PC-9 (cell line): Measurements from ENCODE around the gene GALNT7. TPM values are rescaled to one million over a fixed set of nuclear protein-coding genes. Genes with fewer than 3 reads are reported as not detected.

Experiments
- BruUV-seq: library from RNA; stranded (reverse); fragments of 400-500 nt; replicated peaks from 2 replicates; lab custom pipeline; 2021; lab: Mats Ljungman, UMichigan
- CTCF ChIA-PET: fragments of 300-600 bp; sonication (Branson Sonifier 250); formaldehyde crosslinking; loops from one replicate; lab custom pipeline; 2022; ENCODE audit warnings: antibody characterized with exemption; lab: Charles Lee
- POLR2A ChIA-PET: fragments of 300-600 bp; sonication (Branson Sonifier 250); formaldehyde crosslinking; loops from one replicate; lab custom pipeline; 2022; ENCODE audit warnings: antibody characterized with exemption; ENCODE audit not compliant: unreplicated experiment; lab: Charles Lee
- DNase-seq, 2 experiments: peaks; one replicate each; pipeline versions ENCODE4 v3.0.0 to v3.0.0-alpha.2; 2015 to 2022; ENCODE audit warnings: mixed read lengths in 1 of 2
- H2AFZ ChIP-seq: fragments of 200-600 bp; sonication (generic); 2 replicates; pipeline ENCODE4 v1.8.1; 2017; ENCODE audit warnings: antibody characterized with exemption
- H3F3A ChIP-seq: fragments of 200-600 bp; sonication (generic); 2 replicates; pipeline ENCODE4 v1.8.1; 2017; ENCODE audit warnings: antibody characterized with exemption, mild to moderate bottlenecking, low read depth; ENCODE audit not compliant: insufficient read depth
- H3K27ac ChIP-seq: fragments of 200-600 bp; sonication (generic); 2 replicates; pipeline ENCODE4 v1.6.1; 2016; ENCODE audit warnings: mixed run types
- H3K27me3 ChIP-seq: fragments of 200-600 bp; sonication (generic); 2 replicates; pipeline ENCODE4 v1.6.1; 2016; ENCODE audit warnings: low read depth, mixed run types; ENCODE audit not compliant: insufficient read depth
- H3K36me3 ChIP-seq: fragments of 200-600 bp; sonication (generic); 2 replicates; pipeline ENCODE4 v1.6.1; 2016; ENCODE audit warnings: low read depth, mixed run types
- H3K4me1 ChIP-seq: fragments of 200-600 bp; sonication (generic); replicated peaks from 2 replicates; pipeline ENCODE4 v1.6.1; 2016; ENCODE audit warnings: mixed run types; ENCODE audit not compliant: insufficient read depth
- H3K4me2 ChIP-seq: fragments of 200-600 bp; sonication (generic); 2 replicates; pipeline ENCODE4 v1.6.1; 2017; ENCODE audit warnings: mixed run types
- H3K4me3 ChIP-seq: fragments of 200-600 bp; sonication (generic); 2 replicates; pipeline ENCODE4 v1.6.1; 2016; ENCODE audit warnings: mixed run types
- H3K79me2 ChIP-seq: fragments of 200-600 bp; sonication (generic); 2 replicates; pipeline ENCODE4 v1.6.1; 2017; ENCODE audit warnings: low read depth, mixed run types
- H3K9me2 ChIP-seq: fragments of 200-600 bp; sonication (generic); 2 replicates; pipeline ENCODE4 v1.8.1; 2017; ENCODE audit warnings: mild to moderate bottlenecking; ENCODE audit not compliant: insufficient read depth
- H3K9me3 ChIP-seq: fragments of 200-600 bp; sonication (generic); 2 replicates; pipeline ENCODE4 v1.8.1; 2016; ENCODE audit warnings: low read depth; ENCODE audit not compliant: insufficient read depth
- H4K20me1 ChIP-seq: fragments of 200-600 bp; sonication (generic); 2 replicates; pipeline ENCODE4 v1.8.1; 2017; ENCODE audit not compliant: insufficient read depth
- EZH2 ChIP-seq: fragments of 200-600 bp; sonication (generic); IDR thresholded peaks from 2 replicates; pipeline ENCODE4 v1.8.0; 2017; ENCODE audit warnings: antibody characterized with exemption, low read depth
- intact Hi-C: fragments of 100-400 bp; cut with micrococcal nuclease; formaldehyde crosslinking; loops from one replicate; pipeline ENCODE4 v1.10.0; 2022; ENCODE audit not compliant: unreplicated experiment
- total RNA-seq: library from RNA; stranded (reverse); gene quantifications from 2 replicates; pipeline ENCODE4 v1.2.3, GENCODE V29; 2021
- TF ChIP-seq, protein P1 (sequence below): fragments of 200-600 bp; sonication (generic); conservative IDR thresholded peaks from 2 replicates; pipeline ENCODE4 v1.6.1; 2017; ENCODE audit warnings: mixed run types, antibody characterized with exemption, mild to moderate bottlenecking, moderate library complexity

GALNT7 gene
- total RNA-seq, 1 experiment from 2014 or later = 57.2 TPM

DNA sequence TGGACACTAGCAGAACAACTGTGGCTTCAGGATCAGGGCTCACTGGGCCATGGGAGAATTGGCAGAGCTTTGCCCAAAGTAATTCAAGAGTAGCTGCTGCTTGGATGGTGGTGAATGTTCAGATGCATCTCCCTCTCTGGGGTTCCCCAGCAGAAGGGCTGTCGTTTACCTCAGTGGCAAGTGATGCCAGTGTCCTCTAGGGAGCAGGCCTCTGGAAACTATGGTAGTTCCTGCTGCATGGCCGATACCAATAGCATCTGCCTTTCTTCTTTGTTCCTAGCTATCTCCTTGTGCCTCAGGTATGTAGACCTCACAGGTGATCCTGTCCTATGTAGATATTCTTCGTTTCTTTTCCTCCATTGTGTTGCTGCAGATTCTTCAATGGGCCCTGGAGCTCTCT, 139.2 kb downstream of the GALNT7 start:
- Histone ChIP-seq H3K4me1 (no peaks in the 10 kb centered on the region), H3K9me3 (no peaks in the 10 kb centered on the region), H4K20me1 (no peaks in the 10 kb centered on the region), H3K36me3 (no peaks in the 10 kb centered on the region), H3K4me3 (no peak overlapping the region), H3K4me2 (no peak overlapping the region), H3K79me2 (no peaks in the 10 kb centered on the region), H2AFZ (no peak overlapping the region), H3K27ac (no peak overlapping the region), H3K27me3 (no peaks in the 10 kb centered on the region), H3K9me2 (no peaks in the 10 kb centered on the region), H3F3A (no peaks in the 10 kb centered on the region)
- intact Hi-C loops = no loop called here
- TF ChIP-seq, protein P1, sequence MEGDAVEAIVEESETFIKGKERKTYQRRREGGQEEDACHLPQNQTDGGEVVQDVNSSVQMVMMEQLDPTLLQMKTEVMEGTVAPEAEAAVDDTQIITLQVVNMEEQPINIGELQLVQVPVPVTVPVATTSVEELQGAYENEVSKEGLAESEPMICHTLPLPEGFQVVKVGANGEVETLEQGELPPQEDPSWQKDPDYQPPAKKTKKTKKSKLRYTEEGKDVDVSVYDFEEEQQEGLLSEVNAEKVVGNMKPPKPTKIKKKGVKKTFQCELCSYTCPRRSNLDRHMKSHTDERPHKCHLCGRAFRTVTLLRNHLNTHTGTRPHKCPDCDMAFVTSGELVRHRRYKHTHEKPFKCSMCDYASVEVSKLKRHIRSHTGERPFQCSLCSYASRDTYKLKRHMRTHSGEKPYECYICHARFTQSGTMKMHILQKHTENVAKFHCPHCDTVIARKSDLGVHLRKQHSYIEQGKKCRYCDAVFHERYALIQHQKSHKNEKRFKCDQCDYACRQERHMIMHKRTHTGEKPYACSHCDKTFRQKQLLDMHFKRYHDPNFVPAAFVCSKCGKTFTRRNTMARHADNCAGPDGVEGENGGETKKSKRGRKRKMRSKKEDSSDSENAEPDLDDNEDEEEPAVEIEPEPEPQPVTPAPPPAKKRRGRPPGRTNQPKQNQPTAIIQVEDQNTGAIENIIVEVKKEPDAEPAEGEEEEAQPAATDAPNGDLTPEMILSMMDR = no peak
- no peak for TF ChIP-seq EZH2
- CTCF ChIA-PET = interaction anchor here (0.6 kb wide), 1 partner anchor 294 kb away, joined by 3 read pairs; no protein-coding TSS in a partner anchor
- POLR2A ChIA-PET = no interaction called here
- DNase-seq = no peak
- BruUV-seq = no TSS peak

DNA sequence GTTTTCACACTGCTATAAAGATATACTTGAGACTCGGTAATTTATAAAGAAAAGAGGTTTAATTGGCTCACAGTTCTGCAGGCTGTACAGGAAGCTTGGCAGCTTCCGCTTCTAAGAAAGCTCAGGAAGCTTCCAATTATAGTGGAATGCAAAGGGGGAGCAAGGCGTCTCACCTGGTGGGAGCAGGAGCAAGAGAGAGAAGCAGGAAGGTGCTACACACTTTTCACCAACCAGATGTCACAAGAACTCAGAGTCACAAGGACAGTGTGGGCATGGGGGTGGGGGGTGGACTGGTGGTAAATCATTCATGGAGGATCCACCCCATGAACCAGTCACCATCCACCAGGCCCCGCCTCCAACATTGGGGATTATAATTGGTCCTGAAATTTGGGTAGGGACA, 142.8 kb downstream of the GALNT7 start:
- BruUV-seq = no TSS peak
- Histone ChIP-seq H4K20me1 (no peaks in the 10 kb centered on the region), H2AFZ (no peak overlapping the region), H3K27me3 (no peaks in the 10 kb centered on the region), H3K4me2 (no peak overlapping the region), H3K27ac (no peak overlapping the region), H3K4me1 (no peaks in the 10 kb centered on the region), H3K36me3 (no peaks in the 10 kb centered on the region), H3F3A (no peaks in the 10 kb centered on the region), H3K9me3 (no peaks in the 10 kb centered on the region), H3K79me2 (no peaks in the 10 kb centered on the region), H3K4me3 (no peak overlapping the region), H3K9me2 (no peaks in the 10 kb centered on the region)
- POLR2A ChIA-PET = no interaction called here
- intact Hi-C loops = no loop called here
- CTCF ChIA-PET = no interaction called here
- no peak for DNase-seq
- TF ChIP-seq EZH2 = no peak
- TF ChIP-seq, protein P1 = no peak

DNA sequence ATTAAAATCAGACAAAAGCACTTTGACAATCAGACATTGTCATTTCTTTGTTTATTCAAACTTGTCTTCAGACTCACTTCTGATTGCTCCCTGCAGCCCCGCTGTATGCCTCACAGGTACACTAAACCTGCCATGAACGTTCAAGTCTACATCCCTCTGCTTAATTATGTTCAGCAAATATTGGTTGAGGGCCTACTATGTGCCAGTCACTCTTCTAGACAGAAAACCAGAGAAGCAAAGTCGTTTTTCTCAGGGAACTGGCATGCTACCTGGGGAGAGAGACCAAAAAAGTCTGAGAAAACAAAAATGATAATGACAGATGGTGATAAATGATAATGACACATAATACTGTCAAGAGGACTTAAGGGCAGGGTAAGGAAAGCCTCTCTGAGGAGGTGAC, 146.1 kb downstream of the GALNT7 start:
- Histone ChIP-seq H3K4me3 (no peak overlapping the region), H3K27ac (no peak overlapping the region), H3K9me2 (no peaks in the 10 kb centered on the region), H3K79me2 (no peaks in the 10 kb centered on the region), H3K4me2 (no peak overlapping the region), H3F3A (peaks cover 5% of the 10 kb centered on the region; the same call in 1 of the 2 replicates), H3K27me3 (no peaks in the 10 kb centered on the region), H2AFZ (no peak overlapping the region), H3K36me3 (0 out of 2 replicates have a peak, but pooled peaks cover 4% of the 10 kb centered on the region), H4K20me1 (no peaks in the 10 kb centered on the region), H3K9me3 (no peaks in the 10 kb centered on the region), H3K4me1 (no peaks in the 10 kb centered on the region)
- intact Hi-C loops = loop anchor here (5.0 kb wide), 1 partner anchor 302 kb away; no protein-coding TSS in a partner anchor
- DNase-seq = no peak
- ChIA-PET CTCF (no interaction called here), POLR2A (no interaction called here)
- BruUV-seq = no TSS peak
- no peak for TF ChIP-seq EZH2
- TF ChIP-seq, protein P1 = no peak
